Uterus (tissue), 2 donors: Measurements from ENCODE around the gene GLB1L.

Experiments
- CTCF ChIP-seq, 4 experiments: fragments of 200-600 bp in 2 of 4; fragments of 450-650 bp in 2 of 4; sonication (generic) in 2 of 4; IDR thresholded peaks; one replicate each; pipeline ENCODE4 v1.5.1; 2016 to 2019; ENCODE audit warnings: antibody characterized with exemption in 4 of 4, mild to moderate bottlenecking in 2 of 4, moderate library complexity in 1 of 4
- POLR2A ChIP-seq, 2 donors: fragments of 450-650 bp; IDR thresholded peaks; one replicate each; pipeline ENCODE4 v1.6.1; 2016; ENCODE audit warnings: antibody characterized with exemption in 2 of 2, mild to moderate bottlenecking in 1 of 2, moderate library complexity in 1 of 2

GRCh38 chr2:219252084-219252483, 6.8 kb upstream of the GLB1L start:
- TF ChIP-seq POLR2A (IDR thresholded peaks at IDR 0.05) = no peak
- TF ChIP-seq CTCF (IDR thresholded peaks at IDR 0.05) = no peak
